Measurements from ENCODE around the gene CARMIL3.

CARMIL3 gene

DNA sequence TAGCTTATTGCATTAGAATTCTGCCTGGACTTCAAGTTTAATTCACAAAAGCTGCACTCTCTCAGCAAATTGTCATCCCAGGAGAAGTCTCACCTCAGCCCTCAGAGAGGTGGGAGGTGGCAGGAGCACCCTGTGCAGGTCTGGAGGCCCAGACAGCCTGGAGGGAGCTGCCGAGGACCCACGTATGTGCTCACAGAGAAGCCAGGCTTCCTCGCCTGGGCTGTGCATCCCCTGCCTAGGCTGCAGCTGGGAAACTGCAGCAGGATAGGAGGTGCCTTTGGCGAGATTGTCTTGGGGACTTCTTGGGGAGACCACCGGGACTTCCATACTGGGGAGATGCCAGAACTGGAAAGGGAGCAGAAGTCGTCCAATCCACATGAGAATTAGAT is 28.3 kb downstream of the CARMIL3 start:
- peak overlapping the region; percentile 88 for H3K4me2 ChIP-seq (ENCODE audit: low read length)
- H3K27me3 ChIP-seq (ENCODE audit: low read depth, low read length): peaks cover 17% of the 10 kb centered on the region

DNA sequence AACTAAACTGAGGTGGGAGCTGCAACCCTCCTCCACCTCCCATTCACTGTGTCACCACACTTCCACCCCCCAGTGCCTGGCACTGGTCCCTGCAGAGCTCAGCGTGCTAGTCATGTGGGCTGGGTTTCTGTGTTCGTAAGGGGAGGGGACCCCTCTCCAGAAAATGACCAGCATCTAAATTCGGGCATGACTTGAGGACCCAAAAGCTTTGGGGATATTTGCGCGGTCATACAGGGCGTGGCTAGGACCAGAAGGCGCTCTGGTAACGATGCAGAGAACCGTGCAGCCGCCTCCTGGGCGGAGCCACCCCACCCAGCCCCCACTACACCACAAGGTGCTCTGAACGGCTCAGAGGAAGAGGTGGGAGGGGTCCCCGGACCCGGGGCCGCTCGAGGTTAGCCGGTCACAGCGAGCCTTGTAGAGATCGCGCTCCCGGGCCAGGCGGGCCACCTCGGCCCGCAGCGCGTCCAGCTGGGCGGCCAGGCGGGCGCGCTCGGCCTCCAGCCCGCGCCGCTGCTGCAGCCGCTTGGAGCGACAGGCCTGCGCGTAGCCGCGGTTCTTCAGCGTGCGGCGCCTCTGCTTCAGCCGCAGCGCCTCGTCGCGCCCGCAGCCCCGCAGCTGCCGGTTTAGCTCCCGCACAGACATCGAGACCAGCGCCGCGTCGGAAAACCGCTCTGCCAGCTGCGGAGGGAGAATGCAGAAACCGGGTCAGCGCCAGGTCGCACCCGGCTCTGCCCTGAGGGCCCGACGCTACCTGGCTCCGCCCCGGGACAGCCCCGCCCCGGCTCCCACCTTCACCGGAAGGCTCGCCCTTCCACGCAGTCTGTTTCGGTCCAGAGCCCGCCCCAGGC is 29.3 kb downstream of the CARMIL3 start:
- TF ChIP-seq EZH2phosphoT487 (IDR thresholded peaks at IDR 0.05; ENCODE audit: low read depth): no peak
- TF ChIP-seq, protein P1, sequence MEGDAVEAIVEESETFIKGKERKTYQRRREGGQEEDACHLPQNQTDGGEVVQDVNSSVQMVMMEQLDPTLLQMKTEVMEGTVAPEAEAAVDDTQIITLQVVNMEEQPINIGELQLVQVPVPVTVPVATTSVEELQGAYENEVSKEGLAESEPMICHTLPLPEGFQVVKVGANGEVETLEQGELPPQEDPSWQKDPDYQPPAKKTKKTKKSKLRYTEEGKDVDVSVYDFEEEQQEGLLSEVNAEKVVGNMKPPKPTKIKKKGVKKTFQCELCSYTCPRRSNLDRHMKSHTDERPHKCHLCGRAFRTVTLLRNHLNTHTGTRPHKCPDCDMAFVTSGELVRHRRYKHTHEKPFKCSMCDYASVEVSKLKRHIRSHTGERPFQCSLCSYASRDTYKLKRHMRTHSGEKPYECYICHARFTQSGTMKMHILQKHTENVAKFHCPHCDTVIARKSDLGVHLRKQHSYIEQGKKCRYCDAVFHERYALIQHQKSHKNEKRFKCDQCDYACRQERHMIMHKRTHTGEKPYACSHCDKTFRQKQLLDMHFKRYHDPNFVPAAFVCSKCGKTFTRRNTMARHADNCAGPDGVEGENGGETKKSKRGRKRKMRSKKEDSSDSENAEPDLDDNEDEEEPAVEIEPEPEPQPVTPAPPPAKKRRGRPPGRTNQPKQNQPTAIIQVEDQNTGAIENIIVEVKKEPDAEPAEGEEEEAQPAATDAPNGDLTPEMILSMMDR (IDR thresholded peaks at IDR 0.05; ENCODE audit: low read depth, low read length): no peak
- no peaks in the 10 kb centered on the region for H3K9me3 ChIP-seq (ENCODE audit: insufficient read depth, low read length)
- peak overlapping the region; percentile 86 for H3K4me3 ChIP-seq (ENCODE audit: low read length)
- H3K9ac ChIP-seq (ENCODE audit: low read length): peak overlapping the region; percentile 66
- peaks cover 14% of the 10 kb centered on the region for H3K4me1 ChIP-seq (ENCODE audit: low read length)
- peak overlapping the region; percentile 88 for H3K4me2 ChIP-seq (ENCODE audit: low read length)
- H4K20me1 ChIP-seq (ENCODE audit: insufficient read depth, low read length): no peaks in the 10 kb centered on the region
- peaks cover 17% of the 10 kb centered on the region for H3K27me3 ChIP-seq (ENCODE audit: low read depth, low read length)
- no peaks in the 10 kb centered on the region for H3K79me2 ChIP-seq (ENCODE audit: low read length)
- no peak overlapping the region for H3K27ac ChIP-seq (ENCODE audit: low read length)
- peak overlapping the region; percentile 64; the same call in 1 of the 2 replicates for H2AFZ ChIP-seq (ENCODE audit: low read depth, low read length)
- no peaks in the 10 kb centered on the region for H3K36me3 ChIP-seq (replicated peaks; ENCODE audit: low read depth, low read length)

More for the DNA sequence above, 28.3 kb downstream of the CARMIL3 start:
- Histone ChIP-seq H4K20me1 (ENCODE audit: insufficient read depth, low read length) (no peaks in the 10 kb centered on the region), H3K36me3 (replicated peaks; ENCODE audit: low read depth, low read length) (no peaks in the 10 kb centered on the region), H3K4me1 (ENCODE audit: low read length) (peaks cover 24% of the 10 kb centered on the region), H3K9me3 (ENCODE audit: insufficient read depth, low read length) (no peaks in the 10 kb centered on the region), H3K27ac (ENCODE audit: low read length) (no peak overlapping the region), H3K79me2 (ENCODE audit: low read length) (no peaks in the 10 kb centered on the region), H2AFZ (ENCODE audit: low read depth, low read length) (no peak overlapping the region), H3K4me3 (ENCODE audit: low read length) (peak overlapping the region; percentile 86), H3K9ac (ENCODE audit: low read length) (peak overlapping the region; percentile 66; the same call in 1 of the 2 replicates)
- TF ChIP-seq, protein P1 (IDR thresholded peaks at IDR 0.05; ENCODE audit: low read depth, low read length): no peak

DNA sequence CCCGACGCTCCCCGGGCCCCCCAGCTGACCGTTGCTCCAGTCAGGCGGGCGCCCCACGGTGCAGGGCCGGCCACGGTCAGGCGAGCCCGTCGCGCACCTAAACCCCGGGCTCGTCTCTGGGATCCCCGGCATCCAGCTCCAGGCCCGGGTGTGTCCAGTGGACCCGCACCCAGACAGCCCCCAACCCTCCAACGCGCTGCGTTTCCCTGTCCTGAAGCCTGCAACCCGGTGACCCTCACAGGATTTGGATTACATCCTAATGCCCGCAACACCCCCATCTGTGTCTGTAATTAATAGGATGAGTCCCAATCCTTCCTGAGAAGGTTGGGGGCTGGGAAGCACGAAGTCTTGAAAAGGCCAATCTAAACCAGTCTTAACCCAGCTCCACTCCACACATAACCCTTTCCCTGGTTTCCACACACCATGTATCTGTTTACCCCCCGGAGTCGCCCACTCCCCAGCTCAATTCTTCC is 30.0 kb downstream of the CARMIL3 start:
- Histone ChIP-seq H3K4me1 (ENCODE audit: low read length) (peaks cover 14% of the 10 kb centered on the region), H3K4me3 (ENCODE audit: low read length) (peak overlapping the region; percentile 86), H2AFZ (ENCODE audit: low read depth, low read length) (peak overlapping the region; percentile 64; the same call in 1 of the 2 replicates), H3K79me2 (ENCODE audit: low read length) (no peaks in the 10 kb centered on the region), H3K9me3 (ENCODE audit: insufficient read depth, low read length) (no peaks in the 10 kb centered on the region), H3K4me2 (ENCODE audit: low read length) (peak overlapping the region; percentile 88), H3K27ac (ENCODE audit: low read length) (no peak overlapping the region), H4K20me1 (ENCODE audit: insufficient read depth, low read length) (no peaks in the 10 kb centered on the region), H3K36me3 (replicated peaks; ENCODE audit: low read depth, low read length) (no peaks in the 10 kb centered on the region), H3K27me3 (ENCODE audit: low read depth, low read length) (peaks cover 17% of the 10 kb centered on the region), H3K9ac (ENCODE audit: low read length) (peak overlapping the region; percentile 66)
- TF ChIP-seq EZH2phosphoT487 (IDR thresholded peaks at IDR 0.05; ENCODE audit: low read depth): no peak
- TF ChIP-seq, protein P1 (IDR thresholded peaks at IDR 0.05; ENCODE audit: low read depth, low read length): no peak

DNA sequence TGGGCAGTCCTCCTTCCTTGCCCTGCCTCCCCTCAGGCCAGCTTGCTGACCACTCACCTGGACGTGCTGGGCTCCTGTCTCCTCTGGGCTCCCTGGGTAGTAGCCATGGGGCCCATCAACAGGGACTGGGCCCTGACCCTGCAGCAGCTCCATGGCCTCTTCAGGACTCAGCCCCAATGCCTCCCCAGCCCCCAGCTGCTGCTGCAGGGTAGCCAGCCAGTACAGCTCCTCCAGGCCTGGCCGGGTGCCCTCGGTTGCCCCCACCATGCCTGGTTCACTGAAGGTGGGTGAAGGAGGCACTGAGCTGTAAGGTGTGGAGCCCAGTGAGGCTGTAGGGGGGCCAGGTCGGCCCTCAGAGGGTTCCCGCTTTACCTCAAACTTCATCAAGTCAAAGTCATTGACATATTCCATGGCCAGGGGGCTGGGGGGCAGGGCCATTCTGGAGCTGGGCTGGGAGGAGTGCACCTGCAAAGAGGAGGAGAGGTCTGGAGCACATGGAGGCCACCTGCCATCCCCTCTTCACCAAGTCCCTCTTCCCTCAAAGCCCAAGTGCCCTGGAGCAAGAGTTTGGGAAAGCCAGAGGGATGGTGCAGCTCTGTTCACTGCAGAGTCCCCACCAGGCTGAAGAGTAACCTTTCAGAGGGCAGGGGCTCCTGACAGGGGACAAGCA is 30.7 kb downstream of the CARMIL3 start:
- no peaks in the 10 kb centered on the region for H3K36me3 ChIP-seq (replicated peaks; ENCODE audit: low read depth, low read length)
- TF ChIP-seq, protein P1 (IDR thresholded peaks at IDR 0.05; ENCODE audit: low read depth, low read length): no peak
- no peak for TF ChIP-seq EZH2phosphoT487 (IDR thresholded peaks at IDR 0.05; ENCODE audit: low read depth)
- peaks cover 17% of the 10 kb centered on the region for H3K27me3 ChIP-seq (ENCODE audit: low read depth, low read length)
- no peak overlapping the region for H3K4me2 ChIP-seq (ENCODE audit: low read length)
- H2AFZ ChIP-seq (ENCODE audit: low read depth, low read length): no peak overlapping the region
- H3K27ac ChIP-seq (ENCODE audit: low read length): no peak overlapping the region
- H3K9me3 ChIP-seq (ENCODE audit: insufficient read depth, low read length): no peaks in the 10 kb centered on the region
- H4K20me1 ChIP-seq (ENCODE audit: insufficient read depth, low read length): no peaks in the 10 kb centered on the region
- no peaks in the 10 kb centered on the region for H3K79me2 ChIP-seq (ENCODE audit: low read length)
- H3K4me1 ChIP-seq (ENCODE audit: low read length): peaks cover 14% of the 10 kb centered on the region
- no peak overlapping the region for H3K4me3 ChIP-seq (ENCODE audit: low read length)
- no peak overlapping the region for H3K9ac ChIP-seq (ENCODE audit: low read length)
